Esophagus squamous epithelium (tissue), 5 donors: ENCODE results near the gene MEDAG. TPM values are rescaled to one million over a fixed set of nuclear protein-coding genes. Genes with fewer than 3 reads are reported as not detected.

Source experiments
- DNase-seq: peaks from one replicate; lab custom pipeline; 2025; lab: John Stamatoyannopoulos, UW
- H3K27ac ChIP-seq, 4 donors: fragments of 200-600 bp; sonication (generic); one replicate each; pipeline ENCODE4 v1.5.1; 2016 to 2019; ENCODE audit warnings: mild to moderate bottlenecking in 1 of 4
- H3K27me3 ChIP-seq, 4 donors: fragments of 200-600 bp; sonication (generic); 1 replicate in 3 of 4; 2 replicates in 1 of 4; pipeline versions ENCODE4 v1.5.1 to v1.6.0; 2017 to 2021; ENCODE audit warnings: antibody characterized with exemption in 1 of 4
- H3K36me3 ChIP-seq, 3 donors: fragments of 200-600 bp; sonication (generic); one replicate each; pipeline ENCODE4 v1.5.1; 2016 to 2019
- H3K4me1 ChIP-seq, 3 donors: fragments of 200-600 bp; sonication (generic); one replicate each; pipeline ENCODE4 v1.5.1; 2017 to 2019
- H3K4me3 ChIP-seq, 4 donors: fragments of 200-600 bp; sonication (generic); 1 replicate in 3 of 4; 2 replicates in 1 of 4; pipeline ENCODE4 v1.5.1; 2016 to 2019; ENCODE audit warnings: mild to moderate bottlenecking in 2 of 4, moderate library complexity in 1 of 4
- H3K9me3 ChIP-seq, 3 donors: fragments of 200-600 bp; sonication (generic); one replicate each; pipeline ENCODE4 v1.5.1; 2016 to 2019
- CTCF ChIP-seq, 6 experiments: fragments of 450-650 bp in 4 of 6; fragments of 200-600 bp in 2 of 6; sonication (generic) in 2 of 6; IDR thresholded peaks; one replicate each; pipeline ENCODE4 v1.5.1; 2016 to 2019; ENCODE audit warnings: antibody characterized with exemption in 6 of 6, mild to moderate bottlenecking in 4 of 6, moderate library complexity in 4 of 6
- POLR2A ChIP-seq, 4 donors: fragments of 450-650 bp; IDR thresholded peaks; one replicate each; pipeline ENCODE4 v1.6.1; 2017; ENCODE audit warnings: antibody characterized with exemption in 4 of 4, mild to moderate bottlenecking in 4 of 4, moderate library complexity in 3 of 4
- WGBS, 2 donors: methylation state at CpG; one replicate each; pipeline ENCODE4 v1.1.5; 2018; 5-methylcytosine and 5-hydroxymethylcytosine counted together
- intact Hi-C: fragments of 100-400 bp; cut with DNase I; formaldehyde crosslinking; loops from one replicate; pipeline ENCODE4 v1.15.0; 2022
- total RNA-seq, 4 donors: library from RNA; depleted of rRNA; stranded (reverse); fragments of >200 nt; gene quantifications; one replicate each; pipeline ENCODE4 v1.1.0, GENCODE V29; 2016
- donor health status: DM: yes; HTN: yes; CAD: no.

The MEDAG gene
- total RNA-seq, 4 donors from 2014 or later, result 1.1 to 11.3 (median 6.3) TPM

- DNase-seq, result no peak
- no peaks in the 10 kb centered on the region for H3K27me3 ChIP-seq
- H3K4me1 ChIP-seq, result peaks cover 0 to 9% (median 5%) of the 10 kb centered on the region in 3 donors
- intact Hi-C loops, result no loop called here
- H3K27ac ChIP-seq, result no peak overlapping the region
- 86 to 92% methylated on average over 1 of the region's 1 CpG for WGBS, 2 donors
- peaks cover 0 to under 1% (median 0%) of the 10 kb centered on the region in 3 donors for H3K9me3 ChIP-seq
- H3K4me3 ChIP-seq, result no peak overlapping the region
- H3K36me3 ChIP-seq, result no peaks in the 10 kb centered on the region
- TF ChIP-seq POLR2A (IDR thresholded peaks at IDR 0.05) (no peak), CTCF (IDR thresholded peaks at IDR 0.05) (no peak)
Observed at GRCh38 chr13:30965380-30965779, 59.3 kb downstream of the MEDAG start.

- H3K36me3 ChIP-seq, result no peaks in the 10 kb centered on the region
- DNase-seq, result no peak
- H3K4me1 ChIP-seq, result peaks cover 0 to 9% (median 5%) of the 10 kb centered on the region in 3 donors
- no peak overlapping the region for H3K27ac ChIP-seq
- TF ChIP-seq CTCF (IDR thresholded peaks at IDR 0.05), result no peak
- no peak for TF ChIP-seq POLR2A (IDR thresholded peaks at IDR 0.05)
- no peaks in the 10 kb centered on the region for H3K27me3 ChIP-seq
- intact Hi-C loops, result no loop called here
- no peak overlapping the region for H3K4me3 ChIP-seq
- WGBS, 2 donors, result 75 to 90% methylated on average over 2 to 3 of the region's 3 CpGs
- H3K9me3 ChIP-seq, result no peaks in the 10 kb centered on the region
Observed at GRCh38 chr13:30966101-30966500, 60.0 kb downstream of the MEDAG start.

- 59 to 68% methylated on average over 2 of the region's 2 CpGs for WGBS, 2 donors
- TF ChIP-seq CTCF (IDR thresholded peaks at IDR 0.05) (no peak), POLR2A (IDR thresholded peaks at IDR 0.05) (no peak)
- intact Hi-C loops, result no loop called here
- H3K9me3 ChIP-seq, result no peaks in the 10 kb centered on the region
- no peak overlapping the region for H3K4me3 ChIP-seq
- no peaks in the 10 kb centered on the region for H3K36me3 ChIP-seq
- H3K27me3 ChIP-seq, result no peaks in the 10 kb centered on the region
- no peak overlapping the region for H3K27ac ChIP-seq
- H3K4me1 ChIP-seq, result peaks cover 0 to 14% (median 2%) of the 10 kb centered on the region in 3 donors
- DNase-seq, result no peak
Observed at GRCh38 chr13:30968846-30969245, 62.8 kb downstream of the MEDAG start.

GRCh38 chr13:30971575-30971974 lies 65.5 kb downstream of the MEDAG start:
- no peak for DNase-seq
- 66 to 84% methylated on average over 2 of the region's 2 CpGs for WGBS, 2 donors
- H3K36me3 ChIP-seq, result no peaks in the 10 kb centered on the region
- H3K27ac ChIP-seq, result no peak overlapping the region
- H3K9me3 ChIP-seq, result no peaks in the 10 kb centered on the region
- intact Hi-C loops, result no loop called here
- no peaks in the 10 kb centered on the region for H3K27me3 ChIP-seq
- no peak for TF ChIP-seq POLR2A (IDR thresholded peaks at IDR 0.05)
- no peak for TF ChIP-seq CTCF (IDR thresholded peaks at IDR 0.05)
- no peak overlapping the region for H3K4me3 ChIP-seq
- H3K4me1 ChIP-seq, result peaks cover 0 to 20% (median 4%) of the 10 kb centered on the region in 3 donors

GRCh38 chr13:30972888-30973377 lies 66.9 kb downstream of the MEDAG start:
- no peak overlapping the region for H3K4me3 ChIP-seq
- peaks cover 0 to 31% (median 8%) of the 10 kb centered on the region in 3 donors for H3K4me1 ChIP-seq
- no peaks in the 10 kb centered on the region for H3K27me3 ChIP-seq
- intact Hi-C loops, result no loop called here
- TF ChIP-seq POLR2A (IDR thresholded peaks at IDR 0.05) (no peak), CTCF (IDR thresholded peaks at IDR 0.05) (no peak)
- no peak for DNase-seq
- 0% methylated on average over 1 of the region's 1 CpG for whole genome bisulfite sequencing, 2 donors
- no peak overlapping the region for H3K27ac ChIP-seq
- no peaks in the 10 kb centered on the region for H3K9me3 ChIP-seq
- no peaks in the 10 kb centered on the region for H3K36me3 ChIP-seq
